ENCODE results near the gene SRRM2. TPM values are rescaled to one million over a fixed set of nuclear protein-coding genes. Genes with fewer than 3 reads are reported as not detected.

SRRM2 gene
- total RNA-seq, 4 donors from 2014 or later: 73.9 to 398 (median 255) TPM

GRCh38 chr16:2767140-2767731, 14.8 kb downstream of the SRRM2 start:
- WGBS, 2 donors (ENCODE audit: low coverage in 1 of 2): 90% methylated on average over 2 of the region's 19 CpGs; no CpG with 5 or more reads in 1 of the 2 donors
- H3K9me3 ChIP-seq: no peaks in the 10 kb centered on the region
- no peak for ATAC-seq
- no peaks in the 10 kb centered on the region for H3K27me3 ChIP-seq
- no peak overlapping the region for H3K4me3 ChIP-seq
- no peak overlapping the region for H3K27ac ChIP-seq
- H3K36me3 ChIP-seq: peaks cover 0 to 100% of the 10 kb centered on the region in 2 donors
- no peak for TF ChIP-seq EP300 (IDR thresholded peaks at IDR 0.05)
- TF ChIP-seq POLR2AphosphoS5 (IDR thresholded peaks at IDR 0.05): no peak
- TF ChIP-seq CTCF (IDR thresholded peaks at IDR 0.05): no peak
- no peak for TF ChIP-seq POLR2A (IDR thresholded peaks at IDR 0.05)
- peaks cover 0 to 41% (median 0%) of the 10 kb centered on the region in 3 donors for H3K4me1 ChIP-seq

- Histone ChIP-seq H3K4me1 (peaks cover 0 to 42% (median 0%) of the 10 kb centered on the region in 3 donors), H3K27me3 (no peaks in the 10 kb centered on the region), H3K36me3 (peaks cover 0 to 99% of the 10 kb centered on the region in 2 donors), H3K9me3 (no peaks in the 10 kb centered on the region), H3K4me3 (no peak overlapping the region), H3K27ac (no peak overlapping the region)
- no peak for ATAC-seq
- WGBS, 2 donors (ENCODE audit: low coverage in 1 of 2): 42 to 50% methylated on average over 2 to 3 of the region's 14 CpGs
- TF ChIP-seq POLR2A (IDR thresholded peaks at IDR 0.05): no peak
- TF ChIP-seq CTCF (IDR thresholded peaks at IDR 0.05): no peak
- no peak for TF ChIP-seq EP300 (IDR thresholded peaks at IDR 0.05)
- TF ChIP-seq POLR2AphosphoS5 (IDR thresholded peaks at IDR 0.05): no peak
Measured at GRCh38 chr16:2767891-2768290, 15.5 kb downstream of the SRRM2 start.

- no peak for ATAC-seq
- H3K27ac ChIP-seq: peak overlapping the region in 2 of 4 donors; percentile 29 to 48
- H3K36me3 ChIP-seq: peaks cover 0 to 99% of the 10 kb centered on the region in 2 donors
Measured at GRCh38 chr16:2768403-2769089, 16.1 kb downstream of the SRRM2 start.

GRCh38 chr16:2769100-2769529, 16.7 kb downstream of the SRRM2 start:
- ATAC-seq: no peak
- peaks cover 0 to 99% of the 10 kb centered on the region in 2 donors for H3K36me3 ChIP-seq

More at GRCh38 chr16:2768403-2769089, 16.1 kb downstream of the SRRM2 start:
- WGBS, 2 donors (ENCODE audit: low coverage in 1 of 2): 83% methylated on average over 8 of the region's 17 CpGs; no CpG with 5 or more reads in 1 of the 2 donors
- no peak overlapping the region for H3K4me3 ChIP-seq
- TF ChIP-seq CTCF (IDR thresholded peaks at IDR 0.05): no peak
- TF ChIP-seq EP300 (IDR thresholded peaks at IDR 0.05): no peak
- TF ChIP-seq POLR2AphosphoS5 (IDR thresholded peaks at IDR 0.05): no peak
- no peak for TF ChIP-seq POLR2A (IDR thresholded peaks at IDR 0.05)
- no peaks in the 10 kb centered on the region for H3K27me3 ChIP-seq
- H3K9me3 ChIP-seq: no peaks in the 10 kb centered on the region
- H3K4me1 ChIP-seq: peaks cover 0 to 49% (median 0%) of the 10 kb centered on the region in 3 donors

More at GRCh38 chr16:2769100-2769529, 16.7 kb downstream of the SRRM2 start:
- no peak overlapping the region for H3K4me3 ChIP-seq
- H3K4me1 ChIP-seq: peaks cover 0 to 54% (median 0%) of the 10 kb centered on the region in 3 donors
- H3K9me3 ChIP-seq: no peaks in the 10 kb centered on the region
- WGBS, 2 donors (ENCODE audit: low coverage in 1 of 2): 100% methylated on average over 3 of the region's 11 CpGs; no CpG with 5 or more reads in 1 of the 2 donors
- peak overlapping the region in 2 of 4 donors; percentile 29 to 48 for H3K27ac ChIP-seq
- H3K27me3 ChIP-seq: no peaks in the 10 kb centered on the region
- no peak for TF ChIP-seq POLR2AphosphoS5 (IDR thresholded peaks at IDR 0.05)
- TF ChIP-seq EP300 (IDR thresholded peaks at IDR 0.05): no peak
- no peak for TF ChIP-seq POLR2A (IDR thresholded peaks at IDR 0.05)
- TF ChIP-seq CTCF (IDR thresholded peaks at IDR 0.05): no peak
